IMR-90 (cell line): Measurements from ENCODE around the gene SLC7A7. TPM values are rescaled to one million over a fixed set of nuclear protein-coding genes. Genes with fewer than 3 reads are reported as not detected.
A peak's percentile ranks its signal among the peaks of the same experiment; 100 is the strongest.
"Not testable (repeated sequence)": the region's sequence is repeated elsewhere in the genome, so short reads cannot be mapped to it uniquely, and the experiment has no call there.

Experiments
- ATAC-seq: fragments of 200-7000 bp; cut with Tn5 transposase; 2 replicates; pipeline ENCODE4 v1.9.1; 2020; ENCODE audit warnings: low read depth, mild to moderate bottlenecking, moderate library complexity
- BruUV-seq: library from RNA; stranded (reverse); fragments of 400-500 nt; replicated peaks from 2 replicates; lab custom pipeline; 2021; lab: Mats Ljungman, UMichigan
- CTCF ChIA-PET: fragments of 300-600 bp; formaldehyde crosslinking; extraction: SDS; loops from one replicate; lab custom pipeline; 2021; ENCODE audit warnings: antibody characterized with exemption; lab: Yijun Ruan, JAX
- POLR2A ChIA-PET: fragments of 300-600 bp; sonication (Branson Sonifier 250); formaldehyde crosslinking; loops from one replicate; lab custom pipeline; 2022; ENCODE audit warnings: antibody characterized with exemption; ENCODE audit not compliant: unreplicated experiment; lab: Charles Lee
- DNase-seq: peaks from one replicate; pipeline ENCODE4 v3.0.0; 2013
- H2AFZ ChIP-seq: replicated peaks from 2 replicates; pipeline ENCODE3; 2013; ENCODE audit warnings: low read length, mild to moderate bottlenecking; ENCODE audit not compliant: poor library complexity
- H2AK5ac ChIP-seq: 2 replicates; pipeline ENCODE4 v1.6.1; 2013; ENCODE audit warnings: low read depth, low read length, inconsistent platforms
- H2AK9ac ChIP-seq: replicated peaks from 2 replicates; pipeline ENCODE3; 2013; ENCODE audit warnings: mild to moderate bottlenecking, low read depth, low read length, moderate library complexity; ENCODE audit not compliant: poor library complexity
- H2BK120ac ChIP-seq: 2 replicates; pipeline ENCODE4 v1.6.1; 2013; ENCODE audit warnings: low read depth, low read length, inconsistent platforms
- H2BK15ac ChIP-seq: 3 replicates; pipeline ENCODE4 v1.6.1; 2013; ENCODE audit warnings: low read depth, low read length, inconsistent platforms
- H2BK20ac ChIP-seq: 2 replicates; pipeline ENCODE4 v1.6.1; 2013; ENCODE audit warnings: low read depth, mild to moderate bottlenecking, inconsistent platforms, low read length, moderate library complexity
- H2BK5ac ChIP-seq: 2 replicates; pipeline ENCODE4 v1.6.1; 2013; ENCODE audit warnings: mild to moderate bottlenecking, low read depth, low read length, inconsistent platforms; ENCODE audit not compliant: poor library complexity, severe bottlenecking
- H3K14ac ChIP-seq: replicated peaks from 2 replicates; pipeline ENCODE4 v1.6.1; 2013; ENCODE audit warnings: low read depth, low read length, inconsistent platforms
- H3K18ac ChIP-seq: 2 replicates; pipeline ENCODE4 v1.6.1; 2013; ENCODE audit warnings: low read depth, low read length, control low read depth
- H3K23ac ChIP-seq: 2 replicates; pipeline ENCODE4 v1.6.1; 2013; ENCODE audit warnings: low read depth, low read length, inconsistent platforms
- H3K27ac ChIP-seq: 2 replicates; pipeline ENCODE4 v1.5.1; 2013; ENCODE audit warnings: mild to moderate bottlenecking, control low read depth, low read length; ENCODE audit not compliant: insufficient read depth
- H3K27me3 ChIP-seq: 2 replicates; pipeline ENCODE4 v1.6.1; 2013; ENCODE audit warnings: low read length; ENCODE audit not compliant: control insufficient read depth, insufficient read depth
- H3K36me3 ChIP-seq: 2 replicates; pipeline ENCODE4 v1.6.1; 2013; ENCODE audit warnings: low read length, mixed read lengths; ENCODE audit not compliant: control insufficient read depth, insufficient read depth
- H3K4ac ChIP-seq: 2 replicates; pipeline ENCODE4 v1.6.1; 2013; ENCODE audit warnings: low read depth, low read length, inconsistent platforms
- H3K4me1 ChIP-seq: 2 replicates; pipeline ENCODE4 v1.6.1; 2013; ENCODE audit warnings: low read length, mixed read lengths; ENCODE audit not compliant: control insufficient read depth, insufficient read depth
- H3K4me2 ChIP-seq: 2 replicates; pipeline ENCODE4 v1.6.1; 2013; ENCODE audit warnings: low read depth, mild to moderate bottlenecking, control low read depth, low read length, moderate library complexity
- H3K4me3 ChIP-seq: 2 replicates; pipeline ENCODE4 v1.5.1; 2013; ENCODE audit warnings: low read depth, mild to moderate bottlenecking, control low read depth, low read length, moderate library complexity; ENCODE audit not compliant: insufficient read depth
- H3K56ac ChIP-seq: 2 replicates; pipeline ENCODE4 v1.6.1; 2013; ENCODE audit warnings: low read length, inconsistent platforms; ENCODE audit not compliant: insufficient read depth; ENCODE audit errors: extremely low read depth
- H3K79me1 ChIP-seq, 2 experiments: 2 replicates each; pipeline ENCODE4 v1.6.1; 2013; ENCODE audit warnings: low read length in 2 of 2, inconsistent platforms in 1 of 2, low read depth in 1 of 2
- H3K9ac ChIP-seq: 2 replicates; pipeline ENCODE4 v1.6.1; 2013; ENCODE audit warnings: low read depth, low read length, control low read depth
- H3K9me1 ChIP-seq: 2 replicates; pipeline ENCODE4 v1.6.1; 2013; ENCODE audit warnings: low read length, inconsistent platforms; ENCODE audit not compliant: insufficient read depth
- H3K9me3 ChIP-seq: 2 replicates; pipeline ENCODE4 v1.6.1; 2013; ENCODE audit warnings: low read length; ENCODE audit not compliant: control insufficient read depth, insufficient read depth
- H4K20me1 ChIP-seq: 2 replicates; pipeline ENCODE4 v1.6.1; 2013; ENCODE audit warnings: low read length, inconsistent platforms; ENCODE audit not compliant: insufficient read depth
- H4K5ac ChIP-seq: 2 replicates; pipeline ENCODE4 v1.6.1; 2013; ENCODE audit warnings: mild to moderate bottlenecking, low read depth, low read length, control low read depth
- H4K8ac ChIP-seq, 2 experiments: 2 replicates each; pipeline ENCODE4 v1.6.1; 2013; ENCODE audit warnings: low read depth in 2 of 2, low read length in 2 of 2, control low read depth in 1 of 2, inconsistent platforms in 1 of 2
- H4K91ac ChIP-seq: 2 replicates; pipeline ENCODE4 v1.6.1; 2013; ENCODE audit warnings: low read depth, low read length, inconsistent platforms; ENCODE audit not compliant: insufficient read depth
- MXI1 ChIP-seq: IDR thresholded peaks from 2 replicates; pipeline ENCODE4 v1.6.1; 2012; ENCODE audit warnings: low read depth, mild to moderate bottlenecking, low read length, moderate library complexity, borderline replicate concordance
- NFE2L2 ChIP-seq: fragments of 150-350 bp; IDR thresholded peaks from 2 replicates; pipeline ENCODE4 v1.6.1; 2016; ENCODE audit warnings: low read depth, mild to moderate bottlenecking, low read length
- POLR2A ChIP-seq: IDR thresholded peaks from 2 replicates; pipeline ENCODE4 v1.6.1; 2012; ENCODE audit warnings: mild to moderate bottlenecking, low read depth, low read length
- WGBS, 2 experiments: methylation state at CpG; one replicate each; pipeline versions ENCODE4 v1.1.5 to v1.1.7; 2013; ENCODE audit warnings: missing lambda C conversion rate in 2 of 2; ENCODE audit not compliant: insufficient read length in 1 of 2; ENCODE audit errors: extremely low coverage in 2 of 2; 5-methylcytosine and 5-hydroxymethylcytosine counted together
- dilution Hi-C: fragments of 300-500 bp; cut with HindIII; formaldehyde crosslinking; loops from one replicate; pipeline ENCODE4 v1.14.3; 2018; ENCODE audit warnings: low sequenced_read_pairs; ENCODE audit not compliant: unreplicated experiment
- in situ Hi-C: fragments of 300-500 bp; cut with MboI; formaldehyde crosslinking; loops from 3 replicates; pipeline ENCODE4 v1.14.3; 2019; ENCODE audit warnings: low sequenced_read_pairs, inconsistent platforms, mixed read lengths
- intact Hi-C: fragments of 100-400 bp; cut with micrococcal nuclease; formaldehyde crosslinking; loops from 2 replicates; pipeline ENCODE4 v1.10.0; 2022
- polyA plus RNA-seq, 3 experiments: library from polyadenylated mRNA; depleted of rRNA; stranded (reverse); fragments of >200 nt; gene quantifications; 2 replicates each; pipeline ENCODE4 v1.2.3, GENCODE V29; 2012; ENCODE audit warnings: low replicate concordance in 1 of 3
- total RNA-seq: library from RNA; depleted of rRNA; stranded (reverse); fragments of >200 nt; gene quantifications from 2 replicates; pipeline ENCODE4 v1.2.3, GENCODE V29; 2012

SLC7A7 gene
- total and polyA plus RNA-seq, 2 of the 4 experiments (the other 2 are of a cell fraction) = 1.8 to 2.0 TPM

DNA sequence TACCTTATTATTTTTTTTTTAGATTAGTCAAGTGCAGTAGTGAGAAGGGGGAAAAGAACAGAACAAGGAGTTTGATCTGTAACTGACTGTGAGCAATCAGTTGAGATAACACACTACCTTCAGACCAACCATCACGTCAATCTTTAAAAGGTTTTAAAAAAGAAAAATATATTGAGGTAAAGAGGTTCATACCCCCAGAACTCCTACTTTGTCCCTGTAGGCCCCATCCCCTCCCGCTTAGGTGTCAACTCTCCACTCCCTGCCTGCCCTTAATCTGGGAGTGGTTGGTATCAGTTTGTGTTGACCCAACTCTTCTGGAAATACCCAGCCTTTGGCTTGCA, 37.3 kb upstream of the SLC7A7 start:
- peaks cover 36% of the 10 kb centered on the region for H3K4me1 ChIP-seq
- dilution Hi-C loops = no loop called here

GRCh38 chr14:22852178-22852577, 36.9 kb upstream of the SLC7A7 start:
- not testable (repeated sequence) for H4K5ac ChIP-seq
- in situ Hi-C loops = loop anchor here (25.0 kb wide), 1 partner anchor 465 kb away; no protein-coding TSS in a partner anchor
- H3K4me1 ChIP-seq = peaks cover 37% of the 10 kb centered on the region

More for the DNA sequence above, 37.3 kb upstream of the SLC7A7 start:
- H3K18ac ChIP-seq = peak overlapping the region; percentile 13; the same call in 1 of the 2 replicates
- H3K23ac ChIP-seq = peak overlapping the region; percentile 28; the same call in 1 of the 2 replicates
- in situ Hi-C loops = loop anchor here (25.0 kb wide), 1 partner anchor 465 kb away; no protein-coding TSS in a partner anchor
- H3K27ac ChIP-seq = peak overlapping the region; percentile 34
- H3K27me3 ChIP-seq = no peaks in the 10 kb centered on the region
- H2BK5ac ChIP-seq = peak overlapping the region; percentile 44
- no peak for ATAC-seq
- intact Hi-C loops = loop anchor here (5.0 kb wide), 1 partner anchor 465 kb away; no protein-coding TSS in a partner anchor
- no peak overlapping the region for H3K4me2 ChIP-seq
- ChIA-PET POLR2A (interaction anchor here (2.4 kb wide), 1 partner anchor 15 kb away, joined by 25 read pairs; the partner anchor contains the start of gene MMP14), CTCF (interaction anchor here (1.0 to 6.8 kb wide), 16 partner anchors 10 to 282 kb away, joined by 3 to 60 read pairs (median 5); partner anchors contain the start of genes LRP10 and MRPL52)
- H2AFZ ChIP-seq = peak overlapping the region; percentile 97
- H4K5ac ChIP-seq = peak overlapping the region; percentile 18; the same call in 1 of the 2 replicates
- H4K91ac ChIP-seq = peak overlapping the region; percentile 85
- peak overlapping the region; percentile 81; the same call in 1 of the 2 replicates for H2AK5ac ChIP-seq
- no peak overlapping the region for H3K4me3 ChIP-seq
- H3K14ac ChIP-seq = peak overlapping the region; percentile 69
- H4K8ac ChIP-seq = peak overlapping the region; percentile 59 to 80; a peak in 3 of 4 replicates
- H3K9me1 ChIP-seq = peaks cover 27% of the 10 kb centered on the region
- peak overlapping the region; percentile 89 for H2BK20ac ChIP-seq
- peaks cover 2% of the 10 kb centered on the region for H3K9me3 ChIP-seq
- 0 out of 2 replicates have a peak overlapping the region, but pooled peaks have one; percentile 19 for H3K9ac ChIP-seq
- H3K79me1 ChIP-seq = peaks cover 0 to 31% of the 10 kb centered on the region in 2 experiments; a peak in 2 of 4 replicates
- H4K20me1 ChIP-seq = peaks cover 7% of the 10 kb centered on the region; the same call in 1 of the 2 replicates
- no peak for TF ChIP-seq NFE2L2
- TF ChIP-seq MXI1 = no peak
- TF ChIP-seq POLR2A = no peak
- H3K36me3 ChIP-seq = no peaks in the 10 kb centered on the region
- H2BK15ac ChIP-seq = peak overlapping the region; percentile 73; the same call in 1 of the 3 replicates
- H3K56ac ChIP-seq = no peak overlapping the region
- peak overlapping the region; percentile 94 for H2BK120ac ChIP-seq
- peak overlapping the region; percentile 91 for H2AK9ac ChIP-seq
- BruUV-seq = no TSS peak
- WGBS, 2 experiments = no CpG with 5 or more reads among the region's 2 CpGs
- no peak for DNase-seq
- peak overlapping the region; percentile 95 for H3K4ac ChIP-seq

More at GRCh38 chr14:22852178-22852577, 36.9 kb upstream of the SLC7A7 start:
- Histone ChIP-seq H4K91ac (peak overlapping the region; percentile 99; the same call in 1 of the 2 replicates), H2AK9ac (peak overlapping the region; percentile 53), H3K4ac (peak overlapping the region; percentile 99; the same call in 1 of the 2 replicates), H2BK5ac (peak overlapping the region; percentile 98), H2BK15ac (peak overlapping the region; percentile 73; the same call in 1 of the 3 replicates), H2AK5ac (peak overlapping the region; percentile 72), H3K9me1 (peaks cover 27% of the 10 kb centered on the region), H2BK120ac (peak overlapping the region; percentile 98; the same call in 1 of the 2 replicates), H3K14ac (0 out of 2 replicates have a peak overlapping the region, but pooled peaks have one; percentile 98), H4K8ac (peak overlapping the region in 1 of 2 experiments; percentile 97; a peak in 3 of 4 replicates), H3K79me1 (peaks cover 0 to 31% of the 10 kb centered on the region in 2 experiments; a peak in 2 of 4 replicates), H3K23ac (peak overlapping the region; percentile 82; the same call in 1 of the 2 replicates), H2BK20ac (peak overlapping the region; percentile 89; the same call in 1 of the 2 replicates)
- dilution Hi-C loops, H3K9me3 ChIP-seq, H3K9ac ChIP-seq, H2AFZ ChIP-seq, H3K36me3 ChIP-seq, DNase-seq, BruUV-seq, H3K4me3 ChIP-seq, ATAC-seq, H3K18ac ChIP-seq, H3K27ac ChIP-seq, H3K4me2 ChIP-seq, H3K27me3 ChIP-seq, H4K20me1 ChIP-seq, H3K56ac ChIP-seq: not testable (repeated sequence)
- CTCF ChIA-PET = interaction anchor here (1.0 to 6.8 kb wide), 14 partner anchors 10 to 282 kb away, joined by 3 to 60 read pairs (median 5); partner anchors contain the start of genes LRP10 and MRPL52
- intact Hi-C loops = loop anchor here (5.0 kb wide), 1 partner anchor 465 kb away; no protein-coding TSS in a partner anchor
- no CpG with 5 or more reads among the region's 12 CpGs for WGBS, 2 experiments
- POLR2A ChIA-PET = interaction anchor here (2.4 kb wide), 1 partner anchor 14 kb away, joined by 25 read pairs; the partner anchor contains the start of gene MMP14
